Activated naive CD8-positive, alpha-beta T cell (primary cell): Measurements from ENCODE around the gene NTM.
"Not testable (repeated sequence)": the region's sequence is repeated elsewhere in the genome, so short reads cannot be mapped to it uniquely, and the experiment has no call there.

Source experiments
- H3K27ac Mint-ChIP-seq: one replicate; pipeline ENCODE4 v1.8.0; 2021; ENCODE audit warnings: mixed read lengths
- H3K27me3 Mint-ChIP-seq: one replicate; pipeline ENCODE4 v1.8.0; 2021; ENCODE audit warnings: mixed read lengths
- H3K36me3 Mint-ChIP-seq: one replicate; pipeline ENCODE4 v1.8.0; 2021; ENCODE audit warnings: mixed read lengths
- H3K4me1 Mint-ChIP-seq: one replicate; pipeline ENCODE4 v1.8.0; 2021; ENCODE audit warnings: low read depth, mixed read lengths
- H3K4me3 Mint-ChIP-seq: one replicate; pipeline ENCODE4 v1.8.0; 2021; ENCODE audit warnings: mild to moderate bottlenecking, mixed read lengths
- H3K9me3 Mint-ChIP-seq: one replicate; pipeline ENCODE4 v1.8.0; 2021; ENCODE audit warnings: low read depth, mixed read lengths

Gene NTM

GRCh38 chr11:131370090-131370751 lies at the start of gene NTM:
TSS of gene NTM (plus strand) at chr11:131370615.
- Mint-ChIP-seq H3K27ac (no peak within 1 kb of the TSS), H3K36me3 (no peaks in the 10 kb centered on the region), H3K27me3 (peaks cover 2% of the 10 kb centered on the region), H3K4me1 (no peaks in the 10 kb centered on the region), H3K4me3 (no peak within 1 kb of the TSS), H3K9me3 (no peaks in the 10 kb centered on the region)

GRCh38 chr11:131324921-131325570 lies 45.4 kb upstream of the NTM start:
- H3K9me3 Mint-ChIP-seq, result no peaks in the 10 kb centered on the region
- H3K4me1 Mint-ChIP-seq, result no peaks in the 10 kb centered on the region
- no peaks in the 10 kb centered on the region for H3K27me3 Mint-ChIP-seq
- H3K27ac Mint-ChIP-seq, result no peak overlapping the region
- H3K4me3 Mint-ChIP-seq, result no peak overlapping the region
- no peaks in the 10 kb centered on the region for H3K36me3 Mint-ChIP-seq

GRCh38 chr11:131326829-131327228 lies 43.6 kb upstream of the NTM start:
- Mint-ChIP-seq H3K4me3 (no peak overlapping the region), H3K36me3 (no peaks in the 10 kb centered on the region), H3K27ac (no peak overlapping the region), H3K27me3 (no peaks in the 10 kb centered on the region), H3K4me1 (no peaks in the 10 kb centered on the region), H3K9me3 (no peaks in the 10 kb centered on the region)

DNA sequence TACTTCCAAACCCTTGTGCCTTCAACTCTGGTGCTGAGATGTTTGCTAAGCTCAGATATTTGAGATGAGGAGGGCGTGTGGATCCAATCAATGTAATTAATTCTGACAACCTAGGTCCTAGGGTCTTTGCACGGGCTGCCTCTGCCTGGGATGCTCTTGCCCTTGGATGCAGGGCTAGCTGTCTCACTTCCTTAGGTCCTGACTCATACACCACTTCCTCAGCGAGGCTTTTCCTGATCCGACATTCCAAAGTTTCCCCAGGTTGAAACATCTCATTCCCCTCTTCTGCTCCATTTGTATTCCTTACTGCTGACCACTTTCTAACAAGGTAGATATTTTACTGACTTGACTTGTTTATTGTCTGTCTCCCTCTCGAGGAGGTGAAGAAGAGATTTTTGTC lies 43.0 kb upstream of the NTM start:
- no peaks in the 10 kb centered on the region for H3K27me3 Mint-ChIP-seq
- no peak overlapping the region for H3K4me3 Mint-ChIP-seq
- no peaks in the 10 kb centered on the region for H3K36me3 Mint-ChIP-seq
- H3K4me1 Mint-ChIP-seq, result no peaks in the 10 kb centered on the region
- H3K27ac Mint-ChIP-seq, result no peak overlapping the region
- no peaks in the 10 kb centered on the region for H3K9me3 Mint-ChIP-seq

DNA sequence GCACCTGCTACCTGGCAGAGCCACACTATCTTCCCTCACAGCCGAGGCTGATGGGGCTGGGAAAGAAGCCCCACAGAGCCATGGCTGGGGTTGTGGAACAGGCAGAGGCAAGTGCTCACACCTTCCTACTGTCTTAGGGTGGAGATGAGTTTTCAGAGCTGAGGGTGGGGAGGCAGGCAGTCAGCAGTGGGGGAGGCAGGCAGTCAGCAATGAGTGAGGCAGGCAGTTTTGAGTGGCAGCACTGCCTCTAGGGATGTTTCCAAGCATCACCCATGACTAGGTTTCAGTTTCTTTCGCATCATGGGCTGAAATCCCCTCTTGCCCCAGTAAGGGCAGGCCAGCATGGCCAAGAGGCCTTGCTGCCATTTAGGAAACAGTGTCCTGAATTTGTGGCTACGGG lies 41.6 kb upstream of the NTM start:
- H3K9me3 Mint-ChIP-seq, result no peaks in the 10 kb centered on the region
- no peaks in the 10 kb centered on the region for H3K36me3 Mint-ChIP-seq
- no peak overlapping the region for H3K4me3 Mint-ChIP-seq
- no peak overlapping the region for H3K27ac Mint-ChIP-seq
- no peaks in the 10 kb centered on the region for H3K4me1 Mint-ChIP-seq
- no peaks in the 10 kb centered on the region for H3K27me3 Mint-ChIP-seq

- Mint-ChIP-seq H3K4me1 (no peaks in the 10 kb centered on the region), H3K4me3 (no peak overlapping the region), H3K27me3 (no peaks in the 10 kb centered on the region), H3K27ac (no peak overlapping the region), H3K9me3 (no peaks in the 10 kb centered on the region), H3K36me3 (no peaks in the 10 kb centered on the region)
Observed at GRCh38 chr11:131331010-131331409, 39.4 kb upstream of the NTM start.

GRCh38 chr11:131331546-131331945 lies 38.9 kb upstream of the NTM start:
- H3K27me3 Mint-ChIP-seq, result no peaks in the 10 kb centered on the region
- H3K36me3 Mint-ChIP-seq, result no peaks in the 10 kb centered on the region
- H3K4me1 Mint-ChIP-seq, result no peaks in the 10 kb centered on the region
- H3K27ac Mint-ChIP-seq, result no peak overlapping the region
- no peak overlapping the region for H3K4me3 Mint-ChIP-seq
- no peaks in the 10 kb centered on the region for H3K9me3 Mint-ChIP-seq

GRCh38 chr11:131334601-131335000 lies 35.8 kb upstream of the NTM start:
- Mint-ChIP-seq H3K27me3 (peaks cover 2% of the 10 kb centered on the region), H3K36me3 (no peaks in the 10 kb centered on the region), H3K4me3 (no peak overlapping the region), H3K4me1 (no peaks in the 10 kb centered on the region), H3K27ac (no peak overlapping the region), H3K9me3 (no peaks in the 10 kb centered on the region)

GRCh38 chr11:131341900-131342299 lies 28.5 kb upstream of the NTM start:
- not testable (repeated sequence) for H3K9me3 Mint-ChIP-seq, H3K4me1 Mint-ChIP-seq, H3K27me3 Mint-ChIP-seq, H3K4me3 Mint-ChIP-seq, H3K27ac Mint-ChIP-seq, H3K36me3 Mint-ChIP-seq

- H3K27me3 Mint-ChIP-seq, H3K27ac Mint-ChIP-seq, H3K36me3 Mint-ChIP-seq, H3K4me3 Mint-ChIP-seq, H3K9me3 Mint-ChIP-seq, H3K4me1 Mint-ChIP-seq: not testable (repeated sequence)
Observed at GRCh38 chr11:131342442-131342841, 28.0 kb upstream of the NTM start.

GRCh38 chr11:131345406-131345805 lies 25.0 kb upstream of the NTM start:
- Mint-ChIP-seq H3K27ac (no peak overlapping the region), H3K4me1 (no peaks in the 10 kb centered on the region), H3K4me3 (no peak overlapping the region), H3K27me3 (no peaks in the 10 kb centered on the region), H3K9me3 (no peaks in the 10 kb centered on the region), H3K36me3 (no peaks in the 10 kb centered on the region)

DNA sequence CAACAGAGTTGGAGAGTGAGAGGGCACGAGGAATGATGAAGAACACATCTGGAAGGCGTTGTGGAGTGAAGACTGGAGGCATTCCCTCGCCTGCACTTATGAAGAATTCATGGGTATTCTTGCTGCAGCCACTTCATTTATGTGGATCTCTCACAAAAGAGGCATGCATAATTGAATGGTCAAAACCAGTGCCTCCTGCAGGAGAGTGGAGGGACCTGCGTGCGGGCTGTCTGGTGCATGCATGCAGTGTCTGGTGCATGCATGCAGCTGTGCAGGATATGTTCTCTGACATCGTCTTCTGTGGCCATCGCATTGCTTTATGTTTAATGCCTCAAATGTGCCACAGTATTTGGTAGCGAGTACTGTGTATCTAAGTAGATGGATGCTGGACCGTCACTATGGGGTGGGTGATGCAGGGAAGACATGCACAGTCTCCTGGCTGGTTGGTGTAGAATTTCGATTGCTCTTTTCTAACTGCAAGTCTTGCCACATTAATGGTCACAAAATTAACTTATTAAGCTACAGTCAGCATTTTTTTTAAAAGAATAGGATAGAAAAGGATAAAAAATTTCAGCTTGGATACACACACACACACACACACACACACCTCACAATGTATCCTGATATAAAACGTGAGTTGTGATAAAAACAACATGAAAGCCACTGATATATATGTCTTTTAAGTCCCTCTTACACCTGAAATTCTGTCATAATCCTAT lies 20.9 kb upstream of the NTM start:
- Mint-ChIP-seq H3K4me3 (no peak overlapping the region), H3K27ac (no peak overlapping the region), H3K4me1 (no peaks in the 10 kb centered on the region), H3K27me3 (no peaks in the 10 kb centered on the region), H3K9me3 (no peaks in the 10 kb centered on the region), H3K36me3 (no peaks in the 10 kb centered on the region)

DNA sequence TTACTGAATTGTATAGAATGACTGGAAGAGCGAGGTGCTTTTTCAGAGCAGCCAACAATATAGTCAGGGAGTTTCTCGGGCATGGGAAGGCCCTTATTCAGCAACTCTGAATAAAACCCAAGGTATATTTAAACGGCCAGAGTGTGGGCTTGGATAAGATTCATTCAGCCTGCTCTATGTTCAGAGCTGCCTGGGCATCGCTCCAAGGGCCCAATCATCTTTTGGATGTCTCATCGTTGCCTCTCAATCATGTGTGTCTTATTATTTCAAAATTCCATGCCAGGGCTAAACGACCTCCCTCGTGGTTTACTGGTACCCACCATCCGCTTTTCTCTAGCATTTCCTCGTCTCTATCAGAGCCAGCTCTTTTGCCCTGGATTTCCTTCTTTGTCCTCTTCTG lies 19.5 kb upstream of the NTM start:
- H3K36me3 Mint-ChIP-seq, result no peaks in the 10 kb centered on the region
- H3K4me3 Mint-ChIP-seq, result no peak overlapping the region
- no peaks in the 10 kb centered on the region for H3K27me3 Mint-ChIP-seq
- H3K27ac Mint-ChIP-seq, result no peak overlapping the region
- H3K4me1 Mint-ChIP-seq, result no peaks in the 10 kb centered on the region
- H3K9me3 Mint-ChIP-seq, result no peaks in the 10 kb centered on the region

- no peaks in the 10 kb centered on the region for H3K36me3 Mint-ChIP-seq
- no peak overlapping the region for H3K27ac Mint-ChIP-seq
- H3K4me1 Mint-ChIP-seq, result no peaks in the 10 kb centered on the region
- no peak overlapping the region for H3K4me3 Mint-ChIP-seq
- no peaks in the 10 kb centered on the region for H3K9me3 Mint-ChIP-seq
- H3K27me3 Mint-ChIP-seq, result no peaks in the 10 kb centered on the region
Observed at GRCh38 chr11:131351848-131352247, 18.6 kb upstream of the NTM start.

GRCh38 chr11:131353766-131354165 lies 16.6 kb upstream of the NTM start:
- Mint-ChIP-seq H3K4me1 (no peaks in the 10 kb centered on the region), H3K4me3 (no peak overlapping the region), H3K27me3 (no peaks in the 10 kb centered on the region), H3K9me3 (no peaks in the 10 kb centered on the region), H3K36me3 (no peaks in the 10 kb centered on the region), H3K27ac (no peak overlapping the region)
